ENCODE results near the gene CATSPER4.

DNA sequence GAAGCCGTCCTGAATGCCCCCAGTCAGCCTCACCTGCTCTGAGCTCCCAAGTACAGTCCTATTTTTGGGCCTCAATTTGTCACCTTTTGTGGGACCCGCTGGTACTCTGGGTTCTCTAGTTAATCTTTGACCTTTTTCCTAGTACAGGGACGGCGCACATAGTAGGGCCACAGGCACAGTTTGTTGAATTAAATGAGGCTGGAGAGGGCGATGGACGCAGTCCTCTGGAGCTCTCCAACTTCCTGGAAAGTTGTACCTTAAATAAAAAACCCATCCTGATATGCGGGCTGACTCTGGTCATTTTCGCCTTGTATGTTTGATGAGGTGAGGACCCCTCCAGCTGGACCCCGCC, 26.7 kb upstream of the CATSPER4 start:
- TF ChIP-seq, protein P1, sequence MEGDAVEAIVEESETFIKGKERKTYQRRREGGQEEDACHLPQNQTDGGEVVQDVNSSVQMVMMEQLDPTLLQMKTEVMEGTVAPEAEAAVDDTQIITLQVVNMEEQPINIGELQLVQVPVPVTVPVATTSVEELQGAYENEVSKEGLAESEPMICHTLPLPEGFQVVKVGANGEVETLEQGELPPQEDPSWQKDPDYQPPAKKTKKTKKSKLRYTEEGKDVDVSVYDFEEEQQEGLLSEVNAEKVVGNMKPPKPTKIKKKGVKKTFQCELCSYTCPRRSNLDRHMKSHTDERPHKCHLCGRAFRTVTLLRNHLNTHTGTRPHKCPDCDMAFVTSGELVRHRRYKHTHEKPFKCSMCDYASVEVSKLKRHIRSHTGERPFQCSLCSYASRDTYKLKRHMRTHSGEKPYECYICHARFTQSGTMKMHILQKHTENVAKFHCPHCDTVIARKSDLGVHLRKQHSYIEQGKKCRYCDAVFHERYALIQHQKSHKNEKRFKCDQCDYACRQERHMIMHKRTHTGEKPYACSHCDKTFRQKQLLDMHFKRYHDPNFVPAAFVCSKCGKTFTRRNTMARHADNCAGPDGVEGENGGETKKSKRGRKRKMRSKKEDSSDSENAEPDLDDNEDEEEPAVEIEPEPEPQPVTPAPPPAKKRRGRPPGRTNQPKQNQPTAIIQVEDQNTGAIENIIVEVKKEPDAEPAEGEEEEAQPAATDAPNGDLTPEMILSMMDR (IDR thresholded peaks at IDR 0.05; ENCODE audit: low read length), result no peak
- TF ChIP-seq EZH2 (optimal IDR thresholded peaks at IDR 0.05; ENCODE audit: low read depth, low read length), result no peak
- no peak for TF ChIP-seq EZH2phosphoT487 (IDR thresholded peaks at IDR 0.05; ENCODE audit: low read length)
